Stomach (tissue), 9 donors: ENCODE results near the gene DCN. TPM values are rescaled to one million over a fixed set of nuclear protein-coding genes. Genes with fewer than 3 reads are reported as not detected.

Source experiments
- DNase-seq, 2 donors: peaks; one replicate each; pipeline versions ENCODE4 v3.0.0 to v3.0.0-alpha.2; 2013 to 2019
- H3K27ac ChIP-seq, 5 donors: fragments of 200-600 bp in 4 of 5; sonication (generic) in 4 of 5; one replicate each; pipeline ENCODE4 v1.5.1; 2013 to 2019; ENCODE audit warnings: mild to moderate bottlenecking in 1 of 5, moderate library complexity in 1 of 5
- H3K27me3 ChIP-seq, 3 donors: fragments of 200-600 bp; sonication (generic); one replicate each; pipeline ENCODE4 v1.5.1; 2017 to 2019; ENCODE audit warnings: mixed run types in 1 of 3
- H3K36me3 ChIP-seq, 4 donors: fragments of 200-600 bp; sonication (generic); 1 replicate in 3 of 4; 2 replicates in 1 of 4; pipeline ENCODE4 v1.5.1; 2016 to 2019
- H3K4me1 ChIP-seq, 4 donors: fragments of 200-600 bp; sonication (generic); one replicate each; pipeline ENCODE4 v1.5.1; 2016 to 2019
- H3K4me3 ChIP-seq, 4 donors: fragments of 200-600 bp; sonication (generic) in 3 of 4; one replicate each; pipeline ENCODE4 v1.5.1; 2016 to 2019; ENCODE audit warnings: mild to moderate bottlenecking in 1 of 4
- H3K9me3 ChIP-seq, 4 donors: fragments of 200-600 bp; sonication (generic); one replicate each; pipeline ENCODE4 v1.5.1; 2016 to 2019
- EP300 ChIP-seq: sonication (generic); formaldehyde crosslinking; IDR thresholded peaks from one replicate; pipeline ENCODE4 v1.6.1; 2017; ENCODE audit warnings: antibody characterized with exemption
- POLR2A ChIP-seq, 4 donors: fragments of 450-650 bp; IDR thresholded peaks; one replicate each; pipeline ENCODE4 v1.6.1; 2016; ENCODE audit warnings: antibody characterized with exemption in 4 of 4, control low read depth in 2 of 4, mild to moderate bottlenecking in 1 of 4, moderate library complexity in 1 of 4
- POLR2AphosphoS5 ChIP-seq, 3 donors: sonication (generic); formaldehyde crosslinking; IDR thresholded peaks; one replicate each; pipeline ENCODE4 v1.6.1; 2016; ENCODE audit warnings: antibody characterized with exemption in 3 of 3
- WGBS, 5 donors: extraction: QIAGEN DNeasy Blood & Tissue Kit in 3 of 5; methylation state at CpG; one replicate each; pipeline versions ENCODE4 v1.1.5 to v1.1.7; 2013 to 2018; 5-methylcytosine and 5-hydroxymethylcytosine counted together
- intact Hi-C: fragments of 100-400 bp; cut with DNase I; formaldehyde crosslinking; loops from one replicate; pipeline ENCODE4 v1.15.1; 2023; ENCODE audit warnings: low total_unique reads
- polyA plus RNA-seq, 3 donors: library from polyadenylated mRNA; stranded (reverse); fragments of 200-250 nt; gene quantifications; one replicate each; pipeline ENCODE4 v1.2.3, GENCODE V29; 2013
- total RNA-seq, 5 donors: library from RNA; depleted of rRNA; stranded (reverse); fragments of >200 nt; gene quantifications; one replicate each; pipeline versions ENCODE4 v1.1.0 to v1.2.3, GENCODE V29; 2014 to 2016
- TF ChIP-seq, protein P1 (sequence below), 7 experiments: fragments of 450-650 bp in 4 of 7; fragments of 200-600 bp in 3 of 7; sonication (generic) in 3 of 7; IDR thresholded peaks; one replicate each; pipeline ENCODE4 v1.5.1; 2016 to 2019; ENCODE audit warnings: antibody characterized with exemption in 7 of 7, control low read depth in 2 of 7, mild to moderate bottlenecking in 1 of 7
- donor health status: healthy with polysubstance abuse.
- donor health status: Bipolar disorder and iron deficiency.
- donor health status: healthy.

The DCN gene
- total and polyA plus RNA-seq, 8 donors, result 145 to 1,044 (median 342) TPM

DNA sequence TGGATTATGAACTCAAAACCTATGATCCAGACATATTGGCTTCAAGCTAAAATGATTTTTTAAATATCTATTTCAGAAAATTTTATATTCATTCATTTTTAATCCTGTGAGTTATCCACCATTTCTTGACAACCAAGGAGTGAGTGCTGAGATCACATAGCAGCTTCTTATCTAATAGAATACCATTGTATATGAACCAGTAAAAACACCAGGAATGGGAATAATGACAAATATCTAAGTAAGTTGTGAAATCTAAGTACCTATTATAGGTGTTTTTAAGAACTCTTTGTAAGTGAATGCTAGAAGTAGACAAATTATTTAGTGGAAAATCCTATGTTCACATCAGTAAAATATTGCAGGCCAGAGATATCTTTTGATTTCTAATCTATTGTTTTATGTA lies 79.5 kb downstream of the DCN start:
- Histone ChIP-seq H3K27me3 (no peaks in the 10 kb centered on the region), H3K4me1 (peaks cover 0 to 6% (median 0%) of the 10 kb centered on the region in 4 donors), H3K4me3 (no peak overlapping the region), H3K27ac (no peak overlapping the region), H3K9me3 (no peaks in the 10 kb centered on the region), H3K36me3 (no peaks in the 10 kb centered on the region)
- DNase-seq, result no peak
- TF ChIP-seq POLR2AphosphoS5 (IDR thresholded peaks at IDR 0.05) (no peak), EP300 (no peak), POLR2A (IDR thresholded peaks at IDR 0.05) (no peak)
- intact Hi-C loops, result no loop called here

DNA sequence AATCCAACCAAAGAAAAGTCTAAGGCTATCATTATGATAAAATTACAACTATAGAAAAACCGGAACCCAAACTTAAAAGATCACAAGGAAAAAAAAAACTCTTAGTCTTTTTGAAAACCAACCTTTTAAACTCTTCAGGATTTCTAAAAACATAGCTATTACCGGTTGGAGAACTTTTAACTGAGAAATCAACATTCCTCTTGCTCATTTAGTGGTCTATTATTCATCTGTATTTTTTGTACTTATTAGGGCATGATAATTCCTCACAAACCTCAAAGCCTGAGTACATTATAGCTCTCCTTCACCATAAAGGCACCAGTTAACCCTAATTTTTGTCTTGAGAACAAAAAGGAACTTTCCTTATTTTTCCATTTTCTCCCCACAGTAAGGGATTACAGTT lies 81.7 kb downstream of the DCN start:
- Histone ChIP-seq H3K27me3 (no peaks in the 10 kb centered on the region), H3K4me3 (no peak overlapping the region), H3K9me3 (no peaks in the 10 kb centered on the region), H3K36me3 (no peaks in the 10 kb centered on the region), H3K27ac (no peak overlapping the region), H3K4me1 (peaks cover 0 to 6% (median 0%) of the 10 kb centered on the region in 4 donors)
- 67 to 91% (median 82%) methylated on average over 2 of the region's 2 CpGs for WGBS, 5 donors
- DNase-seq, result no peak
- intact Hi-C loops, result no loop called here
- TF ChIP-seq EP300 (no peak), POLR2AphosphoS5 (IDR thresholded peaks at IDR 0.05) (no peak), POLR2A (IDR thresholded peaks at IDR 0.05) (no peak)
- TF ChIP-seq, protein P1, sequence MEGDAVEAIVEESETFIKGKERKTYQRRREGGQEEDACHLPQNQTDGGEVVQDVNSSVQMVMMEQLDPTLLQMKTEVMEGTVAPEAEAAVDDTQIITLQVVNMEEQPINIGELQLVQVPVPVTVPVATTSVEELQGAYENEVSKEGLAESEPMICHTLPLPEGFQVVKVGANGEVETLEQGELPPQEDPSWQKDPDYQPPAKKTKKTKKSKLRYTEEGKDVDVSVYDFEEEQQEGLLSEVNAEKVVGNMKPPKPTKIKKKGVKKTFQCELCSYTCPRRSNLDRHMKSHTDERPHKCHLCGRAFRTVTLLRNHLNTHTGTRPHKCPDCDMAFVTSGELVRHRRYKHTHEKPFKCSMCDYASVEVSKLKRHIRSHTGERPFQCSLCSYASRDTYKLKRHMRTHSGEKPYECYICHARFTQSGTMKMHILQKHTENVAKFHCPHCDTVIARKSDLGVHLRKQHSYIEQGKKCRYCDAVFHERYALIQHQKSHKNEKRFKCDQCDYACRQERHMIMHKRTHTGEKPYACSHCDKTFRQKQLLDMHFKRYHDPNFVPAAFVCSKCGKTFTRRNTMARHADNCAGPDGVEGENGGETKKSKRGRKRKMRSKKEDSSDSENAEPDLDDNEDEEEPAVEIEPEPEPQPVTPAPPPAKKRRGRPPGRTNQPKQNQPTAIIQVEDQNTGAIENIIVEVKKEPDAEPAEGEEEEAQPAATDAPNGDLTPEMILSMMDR (IDR thresholded peaks at IDR 0.05), result no peak

DNA sequence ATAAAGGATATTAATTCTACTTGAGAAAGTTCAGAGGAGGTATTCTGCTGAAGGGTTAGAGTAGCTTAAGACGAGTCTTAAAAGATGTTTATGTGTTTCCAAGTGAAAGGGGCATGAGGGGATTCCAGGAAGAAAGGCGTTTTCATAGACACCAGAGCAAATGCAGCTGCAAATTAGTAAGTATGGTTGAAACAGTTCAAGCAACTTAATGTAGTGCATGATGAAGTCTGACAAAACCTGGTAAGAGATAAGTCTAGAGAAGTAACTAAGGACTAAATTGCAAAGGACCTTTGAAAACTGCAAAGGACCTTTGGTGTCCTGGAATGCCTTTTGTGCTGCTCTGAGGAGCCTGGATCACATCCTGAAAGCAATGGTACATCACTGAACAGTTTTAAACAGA lies 82.8 kb downstream of the DCN start:
- peak overlapping the region in 2 of 5 donors; percentile 6 to 33 for H3K27ac ChIP-seq
- H3K9me3 ChIP-seq, result no peaks in the 10 kb centered on the region
- no peaks in the 10 kb centered on the region for H3K27me3 ChIP-seq
- intact Hi-C loops, result no loop called here
- TF ChIP-seq POLR2AphosphoS5 (IDR thresholded peaks at IDR 0.05), result no peak
- TF ChIP-seq, protein P1 (IDR thresholded peaks at IDR 0.05), result no peak
- no peak for DNase-seq
- 58 to 82% (median 78%) methylated on average over 2 of the region's 2 CpGs for WGBS, 5 donors
- no peak overlapping the region for H3K4me3 ChIP-seq
- no peaks in the 10 kb centered on the region for H3K36me3 ChIP-seq
- peaks cover 0 to 6% (median 0%) of the 10 kb centered on the region in 4 donors for H3K4me1 ChIP-seq

DNA sequence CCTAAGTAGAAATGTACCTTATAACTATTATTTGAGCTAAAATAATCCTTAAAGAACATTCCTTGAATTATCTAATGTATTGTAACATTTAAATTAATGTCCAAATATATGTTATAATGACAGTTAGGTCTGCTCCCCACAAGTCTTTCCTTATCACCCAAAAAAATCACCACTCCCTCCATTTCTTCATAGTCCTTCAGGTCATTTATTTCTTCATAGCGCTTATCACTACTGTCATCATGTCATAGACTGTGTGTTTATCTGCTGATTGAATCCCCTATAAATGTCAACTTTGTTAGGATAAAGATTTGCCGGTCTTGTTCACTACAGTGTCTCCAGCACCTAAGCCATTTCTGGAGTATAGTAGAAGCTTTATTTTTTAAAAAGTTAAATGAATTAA lies 83.3 kb downstream of the DCN start:
- Histone ChIP-seq H3K36me3 (no peaks in the 10 kb centered on the region), H3K4me1 (peaks cover 0 to 6% (median 0%) of the 10 kb centered on the region in 4 donors), H3K9me3 (no peaks in the 10 kb centered on the region), H3K27me3 (no peaks in the 10 kb centered on the region), H3K27ac (peak overlapping the region in 3 of 5 donors; percentile 21 to 45 (median 33)), H3K4me3 (no peak overlapping the region)
- no peak for TF ChIP-seq POLR2A (IDR thresholded peaks at IDR 0.05)
- TF ChIP-seq, protein P1 (IDR thresholded peaks at IDR 0.05), result no peak
- TF ChIP-seq EP300, result no peak
- no peak for TF ChIP-seq POLR2AphosphoS5 (IDR thresholded peaks at IDR 0.05)
- intact Hi-C loops, result no loop called here
- WGBS, 5 donors, result 40 to 48% (median 47%) methylated on average over 2 of the region's 2 CpGs
- DNase-seq, result no peak

DNA sequence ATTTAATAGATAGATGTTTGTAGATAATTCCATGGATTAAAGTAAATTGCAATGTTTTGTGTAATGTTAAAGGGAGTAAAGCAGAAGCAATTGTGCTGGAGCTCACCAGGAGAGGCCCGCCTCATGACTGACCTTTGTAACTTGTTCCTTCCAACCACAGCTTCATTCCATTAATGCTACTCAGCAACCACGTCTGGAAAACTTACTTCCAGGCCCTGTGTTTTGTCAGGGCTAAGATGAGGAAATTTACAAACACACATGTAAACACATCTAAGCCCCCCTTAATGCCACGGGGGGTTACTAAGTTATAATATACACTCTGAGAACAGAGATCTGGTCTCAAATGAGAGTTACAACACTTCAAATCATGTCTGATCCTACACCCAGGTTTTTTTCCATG lies 83.7 kb downstream of the DCN start:
- Histone ChIP-seq H3K27me3 (no peaks in the 10 kb centered on the region), H3K9me3 (no peaks in the 10 kb centered on the region), H3K4me1 (peaks cover 0 to 6% (median 0%) of the 10 kb centered on the region in 4 donors), H3K27ac (peak overlapping the region in 3 of 5 donors; percentile 21 to 45 (median 33)), H3K4me3 (no peak overlapping the region), H3K36me3 (no peaks in the 10 kb centered on the region)
- intact Hi-C loops, result no loop called here
- DNase-seq, result peak in 1 of 2 donors; percentile 68
- 18 to 38% (median 26%) methylated on average over 3 of the region's 3 CpGs for WGBS, 5 donors
- peak in 2 of 3 donors; percentile 41 to 77 for TF ChIP-seq POLR2AphosphoS5 (IDR thresholded peaks at IDR 0.05)
- TF ChIP-seq, protein P1 (IDR thresholded peaks at IDR 0.05), result no peak
- TF ChIP-seq POLR2A (IDR thresholded peaks at IDR 0.05), result no peak
- TF ChIP-seq EP300, result no peak
